Measurements from ENCODE around the gene ANKRD10. TPM values are rescaled to one million over a fixed set of nuclear protein-coding genes. Genes with fewer than 3 reads are reported as not detected.

The ANKRD10 gene
- total RNA-seq, 1 donor from 2014 or later: 24.3 TPM

DNA sequence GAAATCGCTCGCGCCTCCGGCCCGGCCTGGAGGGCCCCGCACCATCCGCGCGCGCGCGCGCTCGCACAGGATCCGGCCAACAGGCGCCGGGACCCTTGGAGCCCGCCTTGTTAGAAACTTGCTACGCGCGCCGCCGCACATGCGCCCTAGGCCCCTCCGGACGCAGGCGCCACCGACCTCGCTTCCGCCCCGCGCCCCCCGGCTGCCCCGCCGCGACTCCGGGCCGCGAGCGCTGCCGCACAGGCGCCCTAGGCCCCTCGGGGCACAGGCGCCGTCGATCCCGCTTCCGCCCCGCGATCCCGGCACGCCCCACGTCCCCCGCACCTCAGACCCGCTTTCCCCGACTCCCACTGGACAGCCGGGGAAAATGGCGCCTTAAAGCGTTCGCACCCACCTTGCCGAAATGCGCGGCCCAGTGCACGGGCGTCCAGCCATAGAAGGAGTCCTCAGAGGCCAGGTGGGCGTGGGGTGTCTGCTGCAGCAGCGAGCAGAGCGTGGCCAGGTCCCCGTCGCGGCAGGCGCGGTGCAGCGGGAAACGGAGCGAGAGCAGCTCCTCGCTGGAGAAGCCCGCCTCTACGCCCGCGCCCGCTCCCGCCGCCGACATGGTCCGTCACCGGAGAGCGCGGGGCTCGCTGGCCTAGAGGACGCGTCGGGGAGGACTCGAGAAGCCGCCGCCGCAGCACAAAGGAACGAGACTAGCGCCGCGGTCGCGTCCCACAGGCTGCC is 375 bp downstream of the ANKRD10 start:
- ATAC-seq: peak; percentile 34

DNA sequence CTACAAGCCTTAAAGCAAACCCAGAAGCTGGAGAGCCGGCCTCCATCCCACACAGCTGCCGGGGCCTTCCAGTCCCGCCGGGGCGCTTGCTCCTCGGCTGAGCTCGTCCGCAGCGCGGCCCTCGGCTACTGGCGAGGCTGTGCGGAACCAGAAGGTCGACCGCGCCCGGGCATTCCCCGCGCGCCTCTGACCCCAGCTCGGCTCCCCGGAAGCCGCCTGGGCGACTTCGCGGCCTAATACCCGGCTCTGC is 863 bp downstream of the ANKRD10 start:
- no peak for ATAC-seq

DNA sequence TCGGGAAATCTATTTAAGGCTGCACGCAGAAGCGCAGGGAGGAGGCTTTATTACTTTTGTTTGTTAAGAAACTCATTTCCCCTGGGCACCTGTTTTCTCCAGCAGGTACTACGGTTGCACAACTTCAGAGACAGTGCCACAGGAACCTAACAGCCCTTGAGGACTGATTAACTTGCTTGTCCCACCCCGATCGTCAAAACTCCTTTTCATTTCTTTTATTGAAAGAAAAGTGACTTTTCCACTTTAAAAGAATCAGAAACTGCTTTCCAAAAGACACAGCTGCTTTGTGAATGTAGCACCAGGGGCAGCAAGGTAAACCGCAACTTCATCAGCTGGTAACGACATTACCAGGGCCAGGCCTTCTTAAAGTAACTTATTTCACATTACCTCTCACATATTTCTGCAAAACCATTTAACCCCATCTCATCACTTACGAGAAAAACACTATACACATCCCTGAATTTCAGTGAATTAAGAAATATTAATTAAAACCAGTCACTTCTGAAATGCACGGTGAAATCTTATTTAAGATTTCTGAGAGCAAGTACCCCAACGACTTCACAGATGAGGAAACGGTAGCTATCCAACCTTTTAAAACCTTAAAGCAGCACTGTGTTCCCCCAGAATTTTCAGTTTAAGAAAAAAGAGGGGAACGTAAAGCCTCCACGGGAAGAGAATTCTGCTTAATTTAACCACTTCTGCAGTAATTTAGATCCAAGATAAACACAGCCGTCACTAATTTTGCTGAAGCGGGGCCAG is 1.4 kb downstream of the ANKRD10 start:
- no peak for ATAC-seq

DNA sequence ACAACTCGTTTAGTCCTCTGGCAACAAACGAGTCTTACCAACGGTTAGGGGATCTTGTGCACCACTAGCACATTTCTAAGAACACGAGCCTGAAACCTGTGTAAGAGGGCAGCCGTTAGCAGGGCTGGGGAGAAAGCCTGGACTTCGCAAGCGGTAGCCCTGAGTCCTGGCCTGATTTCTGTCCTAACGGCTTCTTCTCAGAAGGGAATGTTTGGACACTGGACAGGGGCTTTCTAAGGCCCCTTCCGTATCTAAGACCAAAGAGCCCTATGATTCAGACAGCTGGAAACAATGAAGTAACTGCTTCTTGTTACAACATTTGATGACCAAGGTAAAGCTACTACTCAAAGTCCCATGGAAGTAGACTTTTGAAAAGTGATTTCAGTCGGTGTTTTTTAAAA is 2.2 kb downstream of the ANKRD10 start:
- no peak for ATAC-seq

DNA sequence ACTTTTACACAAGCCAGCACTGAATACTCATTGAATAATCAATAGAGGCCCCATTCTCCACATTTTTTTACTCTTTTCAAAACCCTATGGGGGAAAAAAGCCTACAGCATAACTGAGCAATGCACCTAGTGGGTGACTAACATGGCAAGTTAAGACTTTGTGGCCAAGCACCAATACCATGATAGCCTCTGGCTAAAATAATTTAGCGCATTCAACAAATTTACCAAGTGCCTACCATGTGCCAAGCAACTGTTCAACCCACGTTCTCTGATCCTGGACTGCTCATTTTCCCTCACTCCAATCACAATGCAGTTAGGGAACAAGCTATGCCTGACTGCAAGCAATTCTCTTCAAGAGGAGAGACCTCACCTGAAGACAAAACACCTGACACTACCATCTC is 3.0 kb downstream of the ANKRD10 start:
- ATAC-seq: no peak

DNA sequence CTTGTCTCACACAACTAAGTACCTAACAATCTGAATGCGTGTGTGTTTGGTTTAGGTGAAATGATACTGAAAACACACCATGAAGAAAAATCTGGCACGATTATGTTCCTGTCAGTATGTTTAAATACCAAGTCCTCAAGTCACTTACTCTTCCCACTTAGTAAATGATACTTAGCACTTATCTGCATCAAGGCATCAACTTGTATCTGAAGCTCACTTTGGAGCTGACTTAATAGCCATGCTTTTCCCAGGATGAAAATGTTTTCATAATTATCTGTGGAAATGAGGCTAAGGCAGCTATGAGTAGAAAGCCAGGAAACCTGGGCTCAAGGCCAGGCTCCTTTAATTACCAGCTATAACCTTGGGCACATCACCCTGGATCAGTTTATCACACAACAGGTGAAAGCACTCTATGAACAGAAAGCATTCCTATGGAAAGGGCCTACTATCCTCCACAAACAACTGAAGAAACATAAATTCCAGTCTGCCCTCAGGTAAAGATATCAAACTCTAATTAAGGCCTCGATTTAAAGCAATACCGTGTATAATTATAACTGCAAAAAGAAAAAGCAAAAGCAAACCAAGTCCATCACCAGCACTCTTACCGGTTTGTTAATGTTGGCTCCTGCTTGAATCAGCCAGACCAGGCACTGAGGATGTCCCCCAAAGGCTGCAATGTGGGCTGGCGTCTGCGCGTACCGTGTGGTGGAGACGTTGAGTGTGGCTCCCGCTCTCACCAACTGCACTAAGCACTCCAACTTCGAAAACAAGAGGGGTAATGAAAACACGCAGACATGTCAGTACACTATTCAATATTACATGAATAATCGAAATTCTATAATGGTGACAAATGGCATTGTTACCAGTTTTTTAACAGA is 4.6 kb downstream of the ANKRD10 start:
- ATAC-seq: no peak

DNA sequence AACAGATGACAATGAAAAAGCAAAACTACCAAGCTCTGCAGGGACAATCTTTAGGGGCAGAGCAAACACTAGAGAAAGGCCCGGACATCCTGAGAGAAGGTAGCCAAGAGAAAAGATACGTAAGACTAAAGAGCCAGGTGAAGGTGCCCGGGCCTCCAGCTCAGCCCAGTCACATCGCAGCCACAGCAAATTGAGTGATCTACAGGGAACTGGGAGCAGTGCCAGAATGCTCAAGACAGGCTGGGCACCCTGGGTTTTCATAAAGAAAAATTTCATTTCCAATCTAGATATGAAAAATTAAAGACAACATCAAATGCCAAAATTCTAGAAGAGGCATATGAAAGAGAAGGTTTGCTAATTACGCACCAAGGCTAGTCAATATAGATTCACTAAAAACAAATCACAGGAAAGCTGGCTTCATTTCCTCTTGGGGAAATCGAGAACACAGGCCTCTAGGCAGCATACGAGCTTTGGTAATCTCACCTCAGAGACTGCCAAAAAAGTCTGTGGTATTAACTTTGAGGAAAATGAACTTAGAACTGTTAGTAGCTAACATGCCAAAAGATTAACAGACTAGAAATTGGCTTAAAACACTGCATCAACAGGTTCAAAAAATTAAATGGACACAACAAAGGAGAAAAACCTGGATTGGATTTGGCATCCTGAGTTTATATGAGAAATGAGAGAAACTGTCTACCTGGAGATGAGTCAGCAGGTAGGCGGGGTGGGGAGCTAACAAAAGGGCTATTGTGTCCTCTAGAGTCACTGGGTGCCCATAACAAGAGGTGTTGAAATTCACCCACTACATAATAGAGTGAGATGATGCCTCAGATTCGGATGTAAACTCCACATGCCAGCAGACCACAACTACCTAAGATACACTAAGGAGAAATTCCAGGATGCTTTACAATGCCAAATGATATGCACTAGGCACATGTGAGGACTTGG is 6.6 kb downstream of the ANKRD10 start:
- peak; percentile 97 for ATAC-seq

DNA sequence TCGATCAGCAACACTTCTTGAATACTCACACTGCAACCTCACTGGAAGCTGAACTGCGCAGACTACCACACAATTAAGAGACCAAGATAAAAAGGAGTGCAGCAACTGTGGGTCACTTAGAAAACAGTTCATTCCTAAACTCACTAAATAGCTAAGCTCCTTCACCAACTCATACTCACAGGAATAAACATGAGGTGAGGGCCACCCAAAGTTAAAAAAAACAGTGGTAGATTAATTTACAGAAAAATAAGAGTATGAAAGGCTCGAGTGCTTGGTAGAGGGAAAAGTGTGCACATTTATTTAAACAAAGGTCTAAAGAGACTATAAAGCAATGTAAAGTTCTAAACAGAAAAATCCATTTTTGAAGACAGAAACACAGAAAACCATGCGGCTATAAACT is 7.6 kb downstream of the ANKRD10 start:
- no peak for ATAC-seq

DNA sequence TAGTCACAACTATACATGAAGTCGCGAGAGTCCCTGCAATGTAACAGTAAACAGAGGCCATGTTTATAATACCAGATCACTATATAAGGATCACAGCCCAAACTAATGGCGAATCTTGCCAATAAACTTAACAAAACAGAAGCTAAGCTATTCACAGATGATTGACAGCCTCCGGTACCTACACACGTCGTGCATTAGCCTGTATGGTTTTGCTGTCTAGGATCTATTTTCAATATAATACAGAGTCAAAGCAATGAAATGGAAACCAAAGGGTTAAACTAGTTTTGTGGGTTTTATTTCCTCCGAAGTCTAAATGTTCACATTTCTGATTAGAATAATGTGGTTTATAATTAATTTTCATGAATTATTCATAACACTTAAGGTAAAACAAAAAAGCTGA is 10.1 kb downstream of the ANKRD10 start:
- no peak for ATAC-seq

DNA sequence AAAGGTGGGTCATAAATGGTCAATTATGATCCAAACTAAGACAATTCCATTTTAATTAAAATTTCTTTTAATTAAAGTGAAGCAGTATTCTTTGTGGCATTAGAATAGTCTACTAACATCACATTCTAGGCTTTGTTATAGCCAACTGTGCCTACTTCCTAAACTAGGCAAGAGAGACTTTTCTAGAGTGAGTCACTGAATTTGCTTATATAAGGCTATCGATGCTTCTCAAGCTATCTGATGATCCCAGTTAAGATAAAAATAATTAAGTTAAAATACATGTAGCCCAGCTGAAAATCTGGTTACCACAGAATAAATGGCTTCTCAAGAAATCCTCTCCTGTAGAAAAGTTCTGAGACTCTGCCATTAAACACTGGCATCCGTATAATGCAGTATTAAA is 12.5 kb downstream of the ANKRD10 start:
- no peak for ATAC-seq

DNA sequence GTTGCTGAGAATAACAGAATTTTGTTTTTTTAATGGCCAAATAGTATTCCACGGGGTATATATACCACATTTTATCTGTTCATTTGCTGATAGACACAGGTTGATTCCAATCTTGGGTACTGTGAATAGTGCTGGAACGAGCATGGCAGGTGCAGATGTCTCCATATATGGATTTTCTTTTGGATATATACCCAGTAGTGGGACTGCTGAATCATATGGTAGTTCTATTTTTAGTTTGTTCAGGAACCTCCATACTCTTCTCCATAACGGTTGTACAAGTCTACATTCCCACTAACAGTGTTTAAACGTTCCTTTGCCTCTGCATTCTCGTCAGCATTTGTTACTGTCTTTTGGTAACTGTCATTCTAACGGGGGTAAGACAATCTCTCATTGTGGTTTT is 17.3 kb downstream of the ANKRD10 start:
- ATAC-seq: no peak

DNA sequence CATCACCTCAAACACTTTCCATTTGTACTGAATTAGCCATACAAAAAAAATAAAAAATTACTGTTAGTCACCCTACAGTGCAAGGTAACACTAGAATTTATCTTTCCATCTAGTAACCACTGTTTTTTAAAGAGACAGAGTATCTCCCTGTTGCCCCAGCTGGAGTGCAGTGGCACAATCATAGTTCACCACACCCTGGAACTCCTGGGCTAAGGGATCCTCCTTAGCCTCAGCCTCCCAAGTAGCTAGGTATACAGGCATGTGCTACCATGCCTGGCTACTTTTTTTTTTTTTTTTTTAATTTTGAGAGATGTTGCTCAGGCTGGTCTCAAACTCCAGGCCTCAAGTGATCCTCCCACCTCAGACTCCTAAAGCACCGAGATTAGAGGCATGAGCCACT is 17.9 kb downstream of the ANKRD10 start:
- ATAC-seq: no peak

DNA sequence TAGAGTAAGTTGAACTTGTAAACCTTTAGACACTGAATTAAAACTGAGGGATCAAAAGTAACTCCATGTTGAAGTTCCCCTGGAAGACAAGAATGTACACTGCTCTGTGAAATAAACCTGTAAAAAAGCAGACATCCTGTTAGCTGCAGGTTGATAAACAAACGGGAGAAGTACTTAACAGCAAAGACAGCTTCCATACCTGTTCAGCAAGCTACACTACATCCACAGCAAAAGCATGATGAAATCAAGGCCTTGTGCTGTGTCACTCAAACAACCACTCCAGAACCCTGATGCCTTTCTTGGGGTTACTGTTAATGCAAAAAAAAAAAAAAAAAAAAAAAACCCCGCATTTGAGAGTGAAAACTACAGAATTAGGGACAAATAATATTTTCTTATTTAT is 20.8 kb downstream of the ANKRD10 start:
- peak; percentile 85 for ATAC-seq

DNA sequence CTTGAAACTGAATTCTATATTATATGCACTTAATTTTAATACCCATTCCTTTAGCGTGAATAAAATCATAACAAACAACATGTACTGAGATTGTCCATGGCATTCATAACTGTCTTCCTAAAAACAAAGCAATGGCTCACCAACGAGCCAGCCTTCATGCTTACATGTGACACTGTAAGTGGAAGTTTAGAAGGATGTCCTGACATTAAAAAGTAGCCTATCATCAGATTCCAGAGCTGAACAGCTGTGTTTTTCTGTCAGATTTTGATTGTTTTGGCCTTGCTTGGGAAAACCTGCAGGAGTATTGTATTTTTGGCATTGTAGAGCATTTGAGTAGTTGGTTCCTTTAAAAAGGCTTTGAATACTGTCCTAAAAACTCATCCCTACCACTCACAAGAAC is 21.3 kb downstream of the ANKRD10 start:
- no peak for ATAC-seq

DNA sequence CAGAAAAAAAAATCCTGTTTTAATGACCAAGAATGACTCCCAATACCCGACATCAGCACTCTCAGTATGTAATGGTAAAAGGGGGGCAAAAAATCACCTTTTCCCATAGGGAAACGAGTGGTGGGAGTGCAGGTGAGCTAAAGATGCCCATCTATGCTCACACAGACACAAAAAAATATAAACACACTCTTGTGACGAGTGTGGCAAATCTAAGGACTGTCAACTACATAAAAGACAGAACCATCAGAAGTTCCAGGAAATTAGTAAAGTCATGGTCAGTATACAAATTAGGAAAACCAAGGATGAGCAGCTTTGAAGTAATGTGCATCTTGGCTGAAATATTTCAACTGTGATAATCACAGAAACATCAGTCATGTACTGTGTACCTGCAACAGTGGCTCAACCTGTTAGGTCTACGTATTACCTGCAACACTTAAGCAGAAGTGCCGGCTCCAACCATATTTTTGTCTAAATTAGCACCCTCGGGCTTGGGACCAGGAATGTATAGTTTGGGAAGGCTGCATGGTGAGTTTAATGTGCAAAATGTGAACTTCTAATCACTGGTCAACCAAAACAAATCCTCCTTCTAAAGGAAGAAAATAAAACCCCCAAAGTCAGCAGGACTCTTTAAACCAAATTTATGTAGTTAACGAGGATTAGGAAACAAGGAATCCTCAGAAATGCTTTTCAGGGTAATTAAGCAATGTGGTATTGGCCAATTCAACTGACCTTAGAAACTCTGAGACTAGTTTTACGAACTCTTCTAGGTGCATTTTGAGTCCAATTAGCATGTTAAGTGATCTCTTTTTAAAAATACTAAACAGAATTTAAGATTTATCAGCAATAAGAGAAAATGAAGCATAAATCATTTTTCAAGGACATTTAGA is 24.3 kb downstream of the ANKRD10 start:
- no peak for ATAC-seq

DNA sequence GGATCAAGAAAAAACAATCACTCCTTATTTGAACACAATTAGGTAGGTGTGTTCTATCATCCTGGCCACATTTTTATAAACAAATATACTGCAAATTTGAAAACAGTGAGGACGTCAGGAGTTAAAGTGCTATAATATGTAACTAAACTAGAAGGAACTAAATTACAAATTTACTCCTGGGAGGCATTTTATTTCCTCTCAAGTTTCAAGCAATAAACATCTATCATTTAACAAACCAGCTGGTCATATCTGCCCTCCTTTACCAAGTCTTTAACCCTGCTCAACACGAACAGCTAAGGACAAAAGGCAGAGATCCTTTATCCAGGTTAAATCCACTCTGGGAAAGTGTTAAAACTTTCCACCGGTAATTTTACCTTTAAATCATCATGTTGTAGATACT is 26.5 kb downstream of the ANKRD10 start:
- ATAC-seq: no peak

DNA sequence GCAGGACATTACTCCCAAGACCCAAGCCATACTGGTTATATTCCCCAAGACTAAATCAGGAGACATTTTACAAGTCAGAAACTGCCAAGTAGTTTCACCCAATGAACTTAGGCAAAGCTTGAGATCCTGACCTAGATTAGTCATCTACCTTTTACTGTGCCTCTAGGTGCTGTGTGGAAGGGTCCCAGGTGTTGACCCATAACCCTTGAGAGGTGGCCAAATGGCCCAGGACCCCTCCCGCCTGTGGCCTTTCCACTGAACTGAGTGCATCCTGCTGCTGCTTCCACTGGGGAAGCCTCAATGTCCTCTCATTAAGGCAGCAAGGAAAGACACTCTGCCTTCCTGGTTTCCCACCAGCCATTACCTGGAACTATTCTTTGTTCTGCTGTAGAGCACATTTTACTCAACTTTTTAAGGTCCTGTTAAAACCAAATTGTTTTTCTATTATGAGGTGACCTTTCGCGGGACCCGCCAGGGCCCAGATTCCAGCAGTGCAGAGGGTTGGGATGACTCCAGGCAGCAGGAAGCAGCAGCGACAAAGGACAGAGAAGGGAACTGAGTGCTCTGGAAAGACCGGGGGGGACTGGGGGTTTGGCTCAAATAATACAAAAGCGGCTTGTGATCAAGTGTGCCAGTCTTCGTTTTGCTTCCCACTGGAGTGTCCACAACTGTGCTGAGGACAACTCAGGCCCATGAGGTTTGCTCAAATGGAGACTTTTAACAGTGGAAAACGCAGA is 27.1 kb downstream of the ANKRD10 start:
- ATAC-seq: peak; percentile 34

DNA sequence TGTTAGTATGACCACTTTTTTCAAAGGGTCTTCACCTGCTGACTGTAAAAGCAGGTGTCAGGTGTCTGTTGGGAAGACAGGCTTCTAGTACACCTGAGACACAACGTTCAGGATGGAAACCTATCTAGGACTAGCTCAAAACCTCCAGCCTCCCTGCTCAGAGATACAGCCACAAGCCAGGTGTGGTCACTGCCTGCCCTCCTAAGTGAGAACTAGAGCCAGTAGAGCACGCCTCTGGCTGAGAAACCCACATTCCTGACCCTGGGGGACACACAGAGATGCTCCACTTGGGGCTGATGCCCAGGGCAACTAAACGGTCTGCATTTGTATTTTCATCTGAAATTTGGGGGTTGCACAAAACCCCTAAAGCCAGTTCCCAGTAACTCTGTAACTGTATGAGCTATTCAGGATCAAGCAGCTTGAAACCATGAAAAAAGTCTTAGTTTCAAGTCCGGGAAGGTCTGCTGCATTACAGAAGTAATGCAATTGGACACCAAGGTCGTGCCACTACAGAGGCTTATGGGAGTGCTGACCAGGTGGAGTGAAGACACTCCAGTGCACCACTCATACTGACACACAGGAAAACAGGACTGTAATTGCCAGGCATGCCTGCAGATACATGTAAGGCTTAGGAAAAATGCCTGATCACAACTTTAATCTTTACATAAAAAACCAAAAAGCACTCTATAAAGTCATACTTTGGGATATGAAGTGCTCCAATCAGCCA is 27.8 kb downstream of the ANKRD10 start:
- ATAC-seq: peak; percentile 26

DNA sequence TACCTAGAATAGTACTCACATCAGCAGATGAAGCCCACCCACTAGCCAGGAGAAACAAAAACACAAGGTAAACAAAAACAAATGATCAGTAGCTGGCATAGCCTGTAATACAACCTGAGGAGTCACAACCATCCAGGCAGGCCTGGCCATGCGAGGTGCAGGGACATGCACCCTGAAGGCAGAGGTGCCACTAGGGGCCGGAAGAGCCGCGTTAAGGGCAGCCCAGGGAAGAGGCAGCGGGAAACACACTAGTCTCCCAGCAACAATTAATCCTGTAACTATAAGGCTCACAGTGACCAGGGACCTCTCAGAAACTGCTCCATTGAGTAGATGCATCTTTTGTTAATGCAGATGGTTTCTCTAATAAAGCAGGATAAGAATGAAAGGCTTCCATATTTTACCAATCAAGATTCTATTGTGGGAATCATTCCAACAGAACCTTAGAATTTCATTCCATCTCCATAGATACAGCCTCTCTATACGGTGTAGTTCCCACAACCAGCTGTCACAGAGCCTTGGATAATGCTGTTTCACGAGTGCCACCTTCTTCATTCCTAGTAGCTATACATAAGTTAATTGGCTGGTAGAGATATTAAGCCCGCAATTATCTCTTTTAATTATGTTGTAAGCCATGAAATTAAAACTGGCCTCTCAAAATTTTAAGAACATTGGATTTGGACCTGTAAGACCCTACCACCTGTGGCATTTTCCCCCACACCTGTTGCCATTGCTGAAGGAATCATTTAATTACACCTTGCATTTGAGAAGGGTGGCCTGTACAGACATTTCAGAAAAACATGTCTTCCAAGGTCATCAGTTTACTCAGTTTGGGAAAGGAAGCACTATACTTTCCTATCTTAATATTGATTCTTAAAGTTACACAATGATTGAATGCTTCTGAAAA is 28.7 kb downstream of the ANKRD10 start:
- ATAC-seq: peak; percentile 73
